ENCODE data around the gene TMEM219. TPM values are rescaled to one million over a fixed set of nuclear protein-coding genes. Genes with fewer than 3 reads are reported as not detected.

The TMEM219 gene
- total and polyA plus RNA-seq, 12 donors, result 100 to 300 (median 192) TPM

GRCh38 chr16:29977063-29977825, 15.4 kb downstream of the TMEM219 start:
- TF ChIP-seq CTCF (IDR thresholded peaks at IDR 0.05) (no peak), POLR2A (IDR thresholded peaks at IDR 0.05) (no peak)
- 69 to 84% (median 74%) methylated on average over 7 to 9 of the region's 9 CpGs for WGBS, 4 donors
- DNase-seq, result peak in 1 of 7 donors; percentile 21
- H3K9me3 ChIP-seq (replicated peaks in 1 of 3), result no peaks in the 10 kb centered on the region
- intact Hi-C loops (cut with DNase I), result no loop called here
- H3K4me3 ChIP-seq, result peak overlapping the region in 1 of 4 donors; percentile 68
- peaks cover 30 to 53% of the 10 kb centered on the region in 2 donors for H3K4me1 ChIP-seq (replicated peaks in 1 of 2)
- peak overlapping the region in 3 of 5 donors; percentile 6 to 87 (median 81) for H3K27ac ChIP-seq
- no peaks in the 10 kb centered on the region for H3K27me3 ChIP-seq
- H3K36me3 ChIP-seq (replicated peaks in 1 of 2), result peaks cover 0 to 52% of the 10 kb centered on the region in 2 donors

GRCh38 chr16:29978081-29978480, 16.2 kb downstream of the TMEM219 start:
- Histone ChIP-seq H3K27me3 (no peaks in the 10 kb centered on the region), H3K27ac (peak overlapping the region in 2 of 5 donors; percentile 81 to 87), H3K36me3 (replicated peaks in 1 of 2) (peaks cover 0 to 57% of the 10 kb centered on the region in 2 donors), H3K4me1 (replicated peaks in 1 of 2) (peaks cover 30 to 51% of the 10 kb centered on the region in 2 donors), H3K4me3 (no peak overlapping the region), H3K9me3 (replicated peaks in 1 of 3) (no peaks in the 10 kb centered on the region)
- intact Hi-C loops (cut with DNase I), result no loop called here
- no peak for DNase-seq
- 91 to 93% (median 92%) methylated on average over 8 to 9 of the region's 9 CpGs for WGBS, 4 donors
- TF ChIP-seq POLR2A (IDR thresholded peaks at IDR 0.05), result no peak
- TF ChIP-seq CTCF (IDR thresholded peaks at IDR 0.05), result no peak

GRCh38 chr16:29978564-29979270, 16.8 kb downstream of the TMEM219 start:
- no peaks in the 10 kb centered on the region for H3K9me3 ChIP-seq (replicated peaks in 1 of 3)
- H3K27me3 ChIP-seq, result no peaks in the 10 kb centered on the region
- H3K4me1 ChIP-seq (replicated peaks in 1 of 2), result peaks cover 30 to 48% of the 10 kb centered on the region in 2 donors
- TF ChIP-seq CTCF (IDR thresholded peaks at IDR 0.05) (no peak), POLR2A (IDR thresholded peaks at IDR 0.05) (no peak)
- DNase-seq, result no peak
- intact Hi-C loops (cut with DNase I), result no loop called here
- WGBS, 4 donors, result 81 to 89% (median 87%) methylated on average over 8 to 9 of the region's 9 CpGs
- H3K27ac ChIP-seq, result peak overlapping the region in 2 of 5 donors; percentile 81 to 87
- no peak overlapping the region for H3K4me3 ChIP-seq
- peaks cover 0 to 63% of the 10 kb centered on the region in 2 donors for H3K36me3 ChIP-seq (replicated peaks in 1 of 2)
